Measurements from ENCODE around the gene ENTPD1. TPM values are rescaled to one million over a fixed set of nuclear protein-coding genes. Genes with fewer than 3 reads are reported as not detected.

ENTPD1 gene
- total and polyA plus RNA-seq, 10 of the 15 experiments (the other 5 are each of a cell fraction or from before 2014, with no cell fraction given): 110 to 413 (median 161) TPM

DNA sequence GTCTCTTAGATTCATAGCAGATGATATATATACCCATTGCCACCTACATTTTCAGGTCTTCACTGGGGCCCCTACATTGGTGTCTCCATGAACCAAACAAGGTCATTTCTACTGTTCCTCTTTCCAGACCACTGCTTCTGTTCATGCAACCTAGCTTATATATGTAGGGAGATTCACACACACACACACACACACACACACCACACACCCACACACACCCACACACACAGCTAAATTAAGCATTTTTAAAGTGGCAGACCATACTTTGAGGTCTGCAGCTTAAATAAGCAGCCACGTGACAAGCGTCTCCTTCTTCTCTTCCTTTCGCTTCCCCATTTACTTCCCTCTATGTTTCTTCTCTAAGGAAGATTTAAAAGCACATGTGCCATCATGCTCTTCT is 81.8 kb downstream of the ENTPD1 start (continued):
- TF ChIP-seq, protein P1, sequence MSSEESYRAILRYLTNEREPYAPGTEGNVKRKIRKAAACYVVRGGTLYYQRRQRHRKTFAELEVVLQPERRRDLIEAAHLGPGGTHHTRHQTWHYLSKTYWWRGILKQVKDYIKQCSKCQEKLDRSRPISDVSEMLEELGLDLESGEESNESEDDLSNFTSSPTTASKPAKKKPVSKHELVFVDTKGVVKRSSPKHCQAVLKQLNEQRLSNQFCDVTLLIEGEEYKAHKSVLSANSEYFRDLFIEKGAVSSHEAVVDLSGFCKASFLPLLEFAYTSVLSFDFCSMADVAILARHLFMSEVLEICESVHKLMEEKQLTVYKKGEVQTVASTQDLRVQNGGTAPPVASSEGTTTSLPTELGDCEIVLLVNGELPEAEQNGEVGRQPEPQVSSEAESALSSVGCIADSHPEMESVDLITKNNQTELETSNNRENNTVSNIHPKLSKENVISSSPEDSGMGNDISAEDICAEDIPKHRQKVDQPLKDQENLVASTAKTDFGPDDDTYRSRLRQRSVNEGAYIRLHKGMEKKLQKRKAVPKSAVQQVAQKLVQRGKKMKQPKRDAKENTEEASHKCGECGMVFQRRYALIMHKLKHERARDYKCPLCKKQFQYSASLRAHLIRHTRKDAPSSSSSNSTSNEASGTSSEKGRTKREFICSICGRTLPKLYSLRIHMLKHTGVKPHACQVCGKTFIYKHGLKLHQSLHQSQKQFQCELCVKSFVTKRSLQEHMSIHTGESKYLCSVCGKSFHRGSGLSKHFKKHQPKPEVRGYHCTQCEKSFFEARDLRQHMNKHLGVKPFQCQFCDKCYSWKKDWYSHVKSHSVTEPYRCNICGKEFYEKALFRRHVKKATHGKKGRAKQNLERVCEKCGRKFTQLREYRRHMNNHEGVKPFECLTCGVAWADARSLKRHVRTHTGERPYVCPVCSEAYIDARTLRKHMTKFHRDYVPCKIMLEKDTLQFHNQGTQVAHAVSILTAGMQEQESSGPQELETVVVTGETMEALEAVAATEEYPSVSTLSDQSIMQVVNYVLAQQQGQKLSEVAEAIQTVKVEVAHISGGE (CRISPR knock-in tag; IDR thresholded peaks at IDR 0.05): no peak
- 0 out of 2 replicates have a peak, but pooled peaks have one; percentile 42 for TF ChIP-seq STAT1 (conservative IDR thresholded peaks at IDR 0.05)
- peak; percentile 99 for TF ChIP-seq MTA2 (IDR thresholded peaks at IDR 0.05; ENCODE audit: low read depth)
- 0 out of 2 replicates have a peak, but pooled peaks have one; percentile 23 for TF ChIP-seq YY1 (IDR thresholded peaks at IDR 0.05; ENCODE audit: low read depth, low read length)
- TF ChIP-seq TAF1 (IDR thresholded peaks at IDR 0.05; ENCODE audit: borderline replicate concordance, low read depth, low read length): peak; percentile 27; the same call in 1 of the 2 replicates
- no peak for TF ChIP-seq ASH2L (IDR thresholded peaks at IDR 0.05; ENCODE audit: borderline replicate concordance, low read depth)
- TF ChIP-seq, protein P2, sequence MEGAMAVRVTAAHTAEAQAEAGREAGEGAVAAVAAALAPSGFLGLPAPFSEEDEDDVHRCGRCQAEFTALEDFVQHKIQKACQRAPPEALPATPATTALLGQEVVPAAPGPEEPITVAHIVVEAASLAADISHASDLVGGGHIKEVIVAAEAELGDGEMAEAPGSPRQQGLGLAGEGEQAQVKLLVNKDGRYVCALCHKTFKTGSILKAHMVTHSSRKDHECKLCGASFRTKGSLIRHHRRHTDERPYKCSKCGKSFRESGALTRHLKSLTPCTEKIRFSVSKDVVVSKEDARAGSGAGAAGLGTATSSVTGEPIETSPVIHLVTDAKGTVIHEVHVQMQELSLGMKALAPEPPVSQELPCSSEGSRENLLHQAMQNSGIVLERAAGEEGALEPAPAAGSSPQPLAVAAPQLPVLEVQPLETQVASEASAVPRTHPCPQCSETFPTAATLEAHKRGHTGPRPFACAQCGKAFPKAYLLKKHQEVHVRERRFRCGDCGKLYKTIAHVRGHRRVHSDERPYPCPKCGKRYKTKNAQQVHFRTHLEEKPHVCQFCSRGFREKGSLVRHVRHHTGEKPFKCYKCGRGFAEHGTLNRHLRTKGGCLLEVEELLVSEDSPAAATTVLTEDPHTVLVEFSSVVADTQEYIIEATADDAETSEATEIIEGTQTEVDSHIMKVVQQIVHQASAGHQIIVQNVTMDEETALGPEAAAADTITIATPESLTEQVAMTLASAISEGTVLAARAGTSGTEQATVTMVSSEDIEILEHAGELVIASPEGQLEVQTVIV (IDR thresholded peaks at IDR 0.05; ENCODE audit: borderline replicate concordance, partially characterized antibody): peak; percentile 56
- TF ChIP-seq SRF (IDR thresholded peaks at IDR 0.05; ENCODE audit: low read depth in 2 of 2, low read length in 2 of 2): peak in 1 of 2 experiments; percentile 82; a peak in 2 of 4 replicates
- TF ChIP-seq, protein P3, sequence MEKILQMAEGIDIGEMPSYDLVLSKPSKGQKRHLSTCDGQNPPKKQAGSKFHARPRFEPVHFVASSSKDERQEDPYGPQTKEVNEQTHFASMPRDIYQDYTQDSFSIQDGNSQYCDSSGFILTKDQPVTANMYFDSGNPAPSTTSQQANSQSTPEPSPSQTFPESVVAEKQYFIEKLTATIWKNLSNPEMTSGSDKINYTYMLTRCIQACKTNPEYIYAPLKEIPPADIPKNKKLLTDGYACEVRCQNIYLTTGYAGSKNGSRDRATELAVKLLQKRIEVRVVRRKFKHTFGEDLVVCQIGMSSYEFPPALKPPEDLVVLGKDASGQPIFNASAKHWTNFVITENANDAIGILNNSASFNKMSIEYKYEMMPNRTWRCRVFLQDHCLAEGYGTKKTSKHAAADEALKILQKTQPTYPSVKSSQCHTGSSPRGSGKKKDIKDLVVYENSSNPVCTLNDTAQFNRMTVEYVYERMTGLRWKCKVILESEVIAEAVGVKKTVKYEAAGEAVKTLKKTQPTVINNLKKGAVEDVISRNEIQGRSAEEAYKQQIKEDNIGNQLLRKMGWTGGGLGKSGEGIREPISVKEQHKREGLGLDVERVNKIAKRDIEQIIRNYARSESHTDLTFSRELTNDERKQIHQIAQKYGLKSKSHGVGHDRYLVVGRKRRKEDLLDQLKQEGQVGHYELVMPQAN (conservative IDR thresholded peaks at IDR 0.05): no peak
- TF ChIP-seq, protein P4, sequence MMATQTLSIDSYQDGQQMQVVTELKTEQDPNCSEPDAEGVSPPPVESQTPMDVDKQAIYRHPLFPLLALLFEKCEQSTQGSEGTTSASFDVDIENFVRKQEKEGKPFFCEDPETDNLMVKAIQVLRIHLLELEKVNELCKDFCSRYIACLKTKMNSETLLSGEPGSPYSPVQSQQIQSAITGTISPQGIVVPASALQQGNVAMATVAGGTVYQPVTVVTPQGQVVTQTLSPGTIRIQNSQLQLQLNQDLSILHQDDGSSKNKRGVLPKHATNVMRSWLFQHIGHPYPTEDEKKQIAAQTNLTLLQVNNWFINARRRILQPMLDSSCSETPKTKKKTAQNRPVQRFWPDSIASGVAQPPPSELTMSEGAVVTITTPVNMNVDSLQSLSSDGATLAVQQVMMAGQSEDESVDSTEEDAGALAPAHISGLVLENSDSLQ (IDR thresholded peaks at IDR 0.05): no peak; the same call in 1 of the 2 replicates
- peak; percentile 81 for TF ChIP-seq SPI1 (IDR thresholded peaks at IDR 0.05; ENCODE audit: borderline replicate concordance, insufficient read depth, low read depth, low read length)
- TF ChIP-seq JUNB (IDR thresholded peaks at IDR 0.05): peak; percentile 28; the same call in 1 of the 2 replicates
- no peak for TF ChIP-seq PAX8 (IDR thresholded peaks at IDR 0.05)
- TF ChIP-seq, protein P5, sequence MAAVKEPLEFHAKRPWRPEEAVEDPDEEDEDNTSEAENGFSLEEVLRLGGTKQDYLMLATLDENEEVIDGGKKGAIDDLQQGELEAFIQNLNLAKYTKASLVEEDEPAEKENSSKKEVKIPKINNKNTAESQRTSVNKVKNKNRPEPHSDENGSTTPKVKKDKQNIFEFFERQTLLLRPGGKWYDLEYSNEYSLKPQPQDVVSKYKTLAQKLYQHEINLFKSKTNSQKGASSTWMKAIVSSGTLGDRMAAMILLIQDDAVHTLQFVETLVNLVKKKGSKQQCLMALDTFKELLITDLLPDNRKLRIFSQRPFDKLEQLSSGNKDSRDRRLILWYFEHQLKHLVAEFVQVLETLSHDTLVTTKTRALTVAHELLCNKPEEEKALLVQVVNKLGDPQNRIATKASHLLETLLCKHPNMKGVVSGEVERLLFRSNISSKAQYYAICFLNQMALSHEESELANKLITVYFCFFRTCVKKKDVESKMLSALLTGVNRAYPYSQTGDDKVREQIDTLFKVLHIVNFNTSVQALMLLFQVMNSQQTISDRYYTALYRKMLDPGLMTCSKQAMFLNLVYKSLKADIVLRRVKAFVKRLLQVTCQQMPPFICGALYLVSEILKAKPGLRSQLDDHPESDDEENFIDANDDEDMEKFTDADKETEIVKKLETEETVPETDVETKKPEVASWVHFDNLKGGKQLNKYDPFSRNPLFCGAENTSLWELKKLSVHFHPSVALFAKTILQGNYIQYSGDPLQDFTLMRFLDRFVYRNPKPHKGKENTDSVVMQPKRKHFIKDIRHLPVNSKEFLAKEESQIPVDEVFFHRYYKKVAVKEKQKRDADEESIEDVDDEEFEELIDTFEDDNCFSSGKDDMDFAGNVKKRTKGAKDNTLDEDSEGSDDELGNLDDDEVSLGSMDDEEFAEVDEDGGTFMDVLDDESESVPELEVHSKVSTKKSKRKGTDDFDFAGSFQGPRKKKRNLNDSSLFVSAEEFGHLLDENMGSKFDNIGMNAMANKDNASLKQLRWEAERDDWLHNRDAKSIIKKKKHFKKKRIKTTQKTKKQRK (IDR thresholded peaks at IDR 0.05; ENCODE audit: low read depth, low read length): no peak
